GM18907 (cell line): ENCODE results near the gene GVQW3.
"Not testable (repeated sequence)": the region's sequence is repeated elsewhere in the genome, so short reads cannot be mapped to it uniquely, and the experiment has no call there.

Experiments used
- ATAC-seq: cut with Tn5 transposase; IDR thresholded peaks from one replicate; pipeline ENCODE4 v1.9.1; 2021; ENCODE audit warnings: mild to moderate bottlenecking, moderate library complexity; ENCODE audit not compliant: unreplicated experiment

The GVQW3 gene

GRCh38 chr11:76385903-76386302 lies 4.8 kb downstream of the GVQW3 start:
- no peak for ATAC-seq

GRCh38 chr11:76388408-76388807 lies 7.3 kb downstream of the GVQW3 start:
- ATAC-seq, result no peak

- no peak for ATAC-seq
Measured at GRCh38 chr11:76391021-76391420, 9.9 kb downstream of the GVQW3 start.

GRCh38 chr11:76391811-76392475 lies 10.8 kb downstream of the GVQW3 start:
- no peak for ATAC-seq

- no peak for ATAC-seq
Measured at GRCh38 chr11:76392870-76393269, 11.7 kb downstream of the GVQW3 start.

- no peak for ATAC-seq
Measured at GRCh38 chr11:76394411-76394810, 13.3 kb downstream of the GVQW3 start.

- no peak for ATAC-seq
Measured at GRCh38 chr11:76395296-76395695, 14.2 kb downstream of the GVQW3 start.

- ATAC-seq, result peak; percentile 74
Measured at GRCh38 chr11:76397383-76397782, 16.3 kb downstream of the GVQW3 start.

GRCh38 chr11:76400967-76401366 lies 19.8 kb downstream of the GVQW3 start:
- ATAC-seq, result no peak

- ATAC-seq, result not testable (repeated sequence)
Measured at GRCh38 chr11:76401484-76401883, 20.4 kb downstream of the GVQW3 start.

- ATAC-seq, result no peak
Measured at GRCh38 chr11:76406359-76406758, 25.2 kb downstream of the GVQW3 start.

- ATAC-seq, result no peak
Measured at GRCh38 chr11:76408171-76408965, 27.2 kb downstream of the GVQW3 start.

GRCh38 chr11:76410851-76411357 lies 29.8 kb downstream of the GVQW3 start:
- no peak for ATAC-seq

- ATAC-seq, result no peak
Measured at GRCh38 chr11:76415073-76415472, 34.0 kb downstream of the GVQW3 start.

GRCh38 chr11:76419896-76420295 lies 38.8 kb downstream of the GVQW3 start:
- ATAC-seq, result no peak

GRCh38 chr11:76424379-76424778 lies 43.3 kb downstream of the GVQW3 start:
- ATAC-seq, result peak; percentile 70

GRCh38 chr11:76424891-76425290 lies 43.8 kb downstream of the GVQW3 start:
- ATAC-seq, result no peak

- no peak for ATAC-seq
Measured at GRCh38 chr11:76426660-76427059, 45.5 kb downstream of the GVQW3 start.

- ATAC-seq, result no peak
Measured at GRCh38 chr11:76436020-76436419, 54.9 kb downstream of the GVQW3 start.

GRCh38 chr11:76443268-76443980 lies 62.3 kb downstream of the GVQW3 start:
- ATAC-seq, result no peak

- no peak for ATAC-seq
Measured at GRCh38 chr11:76444065-76444383, 62.9 kb downstream of the GVQW3 start.
